ENCODE measurements around the gene RASSF6. TPM values are rescaled to one million over a fixed set of nuclear protein-coding genes. Genes with fewer than 3 reads are reported as not detected.

The RASSF6 gene
- total and polyA plus RNA-seq, 2 experiments from 2014 or later = not detected

- Histone ChIP-seq H3K4me1 (ENCODE audit: insufficient read depth) (peaks cover 11% of the 10 kb centered on the region), H3K79me2 (ENCODE audit: insufficient read depth) (no peaks in the 10 kb centered on the region), H3K9ac (no peak overlapping the region), H3K27ac (no peak overlapping the region), H4K20me1 (ENCODE audit: insufficient read depth) (no peaks in the 10 kb centered on the region), H3K36me3 (ENCODE audit: low read depth) (no peaks in the 10 kb centered on the region), H3K27me3 (replicated peaks; ENCODE audit: insufficient read depth) (no peaks in the 10 kb centered on the region), H3K9me3 (ENCODE audit: low read depth) (no peaks in the 10 kb centered on the region), H3K4me3 (no peak overlapping the region), H3K4me2 (ENCODE audit: unreplicated experiment) (no peak overlapping the region), H3F3A (ENCODE audit: insufficient read depth) (peaks cover 12% of the 10 kb centered on the region), H3K9me2 (ENCODE audit: insufficient read depth) (no peaks in the 10 kb centered on the region), H2AFZ (no peak overlapping the region)
- 77 to 81% methylated on average over 1 of the region's 1 CpG for WGBS, 2 experiments (ENCODE audit: low coverage in 1 of 2, low lambda C conversion rate in 2 of 2, missing lambda C conversion rate in 2 of 2)
- in situ Hi-C loops (cut with MboI) = no loop called here
- DNase-seq = no peak
- TF ChIP-seq EZH2phosphoT487 (IDR thresholded peaks at IDR 0.05; ENCODE audit: insufficient read depth, low read depth) (no peak), EZH2 (IDR thresholded peaks at IDR 0.05; ENCODE audit: insufficient read depth, poor library complexity, severe bottlenecking) (no peak)
Observed at GRCh38 chr4:73588613-73589012, 31.6 kb downstream of the RASSF6 start.

GRCh38 chr4:73586666-73587065, 33.6 kb downstream of the RASSF6 start:
- H3K79me2 ChIP-seq (ENCODE audit: insufficient read depth) = no peaks in the 10 kb centered on the region
- H3K4me2 ChIP-seq (ENCODE audit: unreplicated experiment) = no peak overlapping the region
- no peak overlapping the region for H2AFZ ChIP-seq
- 81 to 90% methylated on average over 3 of the region's 3 CpGs for WGBS, 2 experiments (ENCODE audit: low coverage in 1 of 2, low lambda C conversion rate in 2 of 2, missing lambda C conversion rate in 2 of 2)
- H3K9me3 ChIP-seq (ENCODE audit: low read depth) = no peaks in the 10 kb centered on the region
- in situ Hi-C loops (cut with MboI) = no loop called here
- no peaks in the 10 kb centered on the region for H3K27me3 ChIP-seq (replicated peaks; ENCODE audit: insufficient read depth)
- H4K20me1 ChIP-seq (ENCODE audit: insufficient read depth) = no peaks in the 10 kb centered on the region
- peaks cover 11% of the 10 kb centered on the region for H3K4me1 ChIP-seq (ENCODE audit: insufficient read depth)
- H3K27ac ChIP-seq = no peak overlapping the region
- no peaks in the 10 kb centered on the region for H3K36me3 ChIP-seq (ENCODE audit: low read depth)
- H3F3A ChIP-seq (ENCODE audit: insufficient read depth) = peaks cover 12% of the 10 kb centered on the region
- H3K9me2 ChIP-seq (ENCODE audit: insufficient read depth) = no peaks in the 10 kb centered on the region
- DNase-seq = no peak
- H3K4me3 ChIP-seq = no peak overlapping the region
- no peak for TF ChIP-seq EZH2phosphoT487 (IDR thresholded peaks at IDR 0.05; ENCODE audit: insufficient read depth, low read depth)
- TF ChIP-seq EZH2 (IDR thresholded peaks at IDR 0.05; ENCODE audit: insufficient read depth, poor library complexity, severe bottlenecking) = no peak
- H3K9ac ChIP-seq = no peak overlapping the region

- in situ Hi-C loops (cut with MboI) = no loop called here
Observed at GRCh38 chr4:73586040-73586439, 34.2 kb downstream of the RASSF6 start.

GRCh38 chr4:73585345-73585744, 34.9 kb downstream of the RASSF6 start:
- no peak for TF ChIP-seq EZH2 (IDR thresholded peaks at IDR 0.05; ENCODE audit: insufficient read depth, poor library complexity, severe bottlenecking)
- no peak for TF ChIP-seq EZH2phosphoT487 (IDR thresholded peaks at IDR 0.05; ENCODE audit: insufficient read depth, low read depth)
- in situ Hi-C loops (cut with MboI) = no loop called here
- no peak overlapping the region for H2AFZ ChIP-seq

More at GRCh38 chr4:73586040-73586439, 34.2 kb downstream of the RASSF6 start:
- H2AFZ ChIP-seq = no peak overlapping the region
- H3K4me2 ChIP-seq (ENCODE audit: unreplicated experiment) = no peak overlapping the region
- no peaks in the 10 kb centered on the region for H3K9me2 ChIP-seq (ENCODE audit: insufficient read depth)
- H3F3A ChIP-seq (ENCODE audit: insufficient read depth) = peaks cover 12% of the 10 kb centered on the region
- no peaks in the 10 kb centered on the region for H4K20me1 ChIP-seq (ENCODE audit: insufficient read depth)
- no peak overlapping the region for H3K27ac ChIP-seq
- no peaks in the 10 kb centered on the region for H3K79me2 ChIP-seq (ENCODE audit: insufficient read depth)
- WGBS, 2 experiments (ENCODE audit: low coverage in 1 of 2, low lambda C conversion rate in 2 of 2, missing lambda C conversion rate in 2 of 2) = 96 to 97% methylated on average over 1 of the region's 1 CpG
- TF ChIP-seq EZH2 (IDR thresholded peaks at IDR 0.05; ENCODE audit: insufficient read depth, poor library complexity, severe bottlenecking) (no peak), EZH2phosphoT487 (IDR thresholded peaks at IDR 0.05; ENCODE audit: insufficient read depth, low read depth) (no peak)
- no peaks in the 10 kb centered on the region for H3K9me3 ChIP-seq (ENCODE audit: low read depth)
- H3K27me3 ChIP-seq (replicated peaks; ENCODE audit: insufficient read depth) = no peaks in the 10 kb centered on the region
- DNase-seq = no peak
- peaks cover 11% of the 10 kb centered on the region for H3K4me1 ChIP-seq (ENCODE audit: insufficient read depth)
- no peaks in the 10 kb centered on the region for H3K36me3 ChIP-seq (ENCODE audit: low read depth)
- no peak overlapping the region for H3K9ac ChIP-seq
- H3K4me3 ChIP-seq = no peak overlapping the region

GRCh38 chr4:73583666-73584065, 36.6 kb downstream of the RASSF6 start:
- in situ Hi-C loops (cut with MboI) = no loop called here
- DNase-seq = no peak
- H3K27me3 ChIP-seq (replicated peaks; ENCODE audit: insufficient read depth) = no peaks in the 10 kb centered on the region

More at GRCh38 chr4:73585345-73585744, 34.9 kb downstream of the RASSF6 start:
- no peaks in the 10 kb centered on the region for H3K9me3 ChIP-seq (ENCODE audit: low read depth)
- H3K79me2 ChIP-seq (ENCODE audit: insufficient read depth) = no peaks in the 10 kb centered on the region
- peaks cover 11% of the 10 kb centered on the region for H3K4me1 ChIP-seq (ENCODE audit: insufficient read depth)
- H3K4me3 ChIP-seq = no peak overlapping the region
- H3K27me3 ChIP-seq (replicated peaks; ENCODE audit: insufficient read depth) = no peaks in the 10 kb centered on the region
- H4K20me1 ChIP-seq (ENCODE audit: insufficient read depth) = no peaks in the 10 kb centered on the region
- H3K27ac ChIP-seq = no peak overlapping the region
- H3F3A ChIP-seq (ENCODE audit: insufficient read depth) = peaks cover 12% of the 10 kb centered on the region
- no peak overlapping the region for H3K9ac ChIP-seq
- no peaks in the 10 kb centered on the region for H3K9me2 ChIP-seq (ENCODE audit: insufficient read depth)
- H3K36me3 ChIP-seq (ENCODE audit: low read depth) = no peaks in the 10 kb centered on the region
- no peak overlapping the region for H3K4me2 ChIP-seq (ENCODE audit: unreplicated experiment)
- no peak for DNase-seq

More at GRCh38 chr4:73583666-73584065, 36.6 kb downstream of the RASSF6 start:
- Histone ChIP-seq H3K27ac (no peak overlapping the region), H2AFZ (no peak overlapping the region), H3F3A (ENCODE audit: insufficient read depth) (no peaks in the 10 kb centered on the region), H3K9me3 (ENCODE audit: low read depth) (no peaks in the 10 kb centered on the region), H3K4me1 (ENCODE audit: insufficient read depth) (no peaks in the 10 kb centered on the region), H3K36me3 (ENCODE audit: low read depth) (no peaks in the 10 kb centered on the region), H3K9ac (no peak overlapping the region), H3K4me3 (no peak overlapping the region), H3K9me2 (ENCODE audit: insufficient read depth) (no peaks in the 10 kb centered on the region), H3K4me2 (ENCODE audit: unreplicated experiment) (no peak overlapping the region), H3K79me2 (ENCODE audit: insufficient read depth) (no peaks in the 10 kb centered on the region), H4K20me1 (ENCODE audit: insufficient read depth) (no peaks in the 10 kb centered on the region)
- 28 to 32% methylated on average over 2 of the region's 2 CpGs for WGBS, 2 experiments (ENCODE audit: low coverage in 1 of 2, low lambda C conversion rate in 2 of 2, missing lambda C conversion rate in 2 of 2)
- TF ChIP-seq EZH2 (IDR thresholded peaks at IDR 0.05; ENCODE audit: insufficient read depth, poor library complexity, severe bottlenecking) (no peak), EZH2phosphoT487 (IDR thresholded peaks at IDR 0.05; ENCODE audit: insufficient read depth, low read depth) (no peak)
